CD4-positive, alpha-beta T cell (primary cell): Measurements from ENCODE around the gene STRBP. TPM values are rescaled to one million over a fixed set of nuclear protein-coding genes. Genes with fewer than 3 reads are reported as not detected.

ENCODE experiments used
- ATAC-seq: fragments of 200-7000 bp; cut with Tn5 transposase; one replicate; pipeline ENCODE4 v1.10.0; 2022; ENCODE audit warnings: mild to moderate bottlenecking; ENCODE audit not compliant: poor library complexity
- CTCF ChIA-PET: fragments of 350-600 bp; sonication (Branson Sonifier 250); formaldehyde crosslinking; loops from one replicate; lab custom pipeline; 2021; ENCODE audit warnings: antibody characterized with exemption, inconsistent platforms; lab: Charles Lee
- POLR2A ChIA-PET: fragments of 350-600 bp; sonication (Branson Sonifier 250); formaldehyde crosslinking; loops from one replicate; lab custom pipeline; 2021; ENCODE audit warnings: antibody characterized with exemption, inconsistent platforms; lab: Charles Lee
- DNase-seq, 14 experiments: peaks; one replicate each; pipeline ENCODE4 v3.0.0-alpha.2; 2013 to 2020; ENCODE audit warnings: mixed read lengths in 2 of 14
- H3K27ac ChIP-seq, 2 donors: one replicate each; pipeline versions ENCODE4 v1.5.1 to v1.7.0; 2013; ENCODE audit warnings: low read length in 2 of 2, low read depth in 1 of 2, mild to moderate bottlenecking in 1 of 2
- H3K27me3 ChIP-seq, 2 experiments: 1 replicate in 1 of 2; 2 replicates in 1 of 2; pipeline versions ENCODE4 v1.6.1 to v1.7.0; 2013; ENCODE audit warnings: low read length in 2 of 2, control low read depth in 1 of 2, mild to moderate bottlenecking in 1 of 2, moderate library complexity in 1 of 2; ENCODE audit not compliant: insufficient read depth in 2 of 2, control insufficient read depth in 1 of 2
- H3K36me3 ChIP-seq: one replicate; pipeline ENCODE4 v1.6.1; 2013; ENCODE audit warnings: low read length, control low read depth; ENCODE audit not compliant: insufficient read depth
- H3K4me1 ChIP-seq: one replicate; pipeline ENCODE4 v1.6.1; 2013; ENCODE audit warnings: low read length, control low read depth; ENCODE audit not compliant: insufficient read depth
- H3K4me3 ChIP-seq: one replicate; pipeline ENCODE4 v1.5.1; 2013; ENCODE audit warnings: mild to moderate bottlenecking, low read length, moderate library complexity
- H3K9me3 ChIP-seq, 2 experiments: 1 replicate in 1 of 2; 2 replicates in 1 of 2; pipeline versions ENCODE4 v1.6.1 to v1.7.0; 2013; ENCODE audit warnings: low read length in 2 of 2, mild to moderate bottlenecking in 2 of 2, control low read depth in 1 of 2, moderate library complexity in 1 of 2; ENCODE audit not compliant: control insufficient read depth in 1 of 2, insufficient read depth in 1 of 2
- H3K27ac Mint-ChIP-seq: one replicate; pipeline ENCODE4 v1.8.0; 2020; ENCODE audit warnings: mixed read lengths
- H3K27me3 Mint-ChIP-seq: one replicate; pipeline ENCODE4 v1.8.0; 2021; ENCODE audit warnings: mixed read lengths
- H3K36me3 Mint-ChIP-seq: one replicate; pipeline ENCODE4 v1.8.0; 2021; ENCODE audit warnings: low read depth, mixed read lengths
- H3K4me1 Mint-ChIP-seq: one replicate; pipeline ENCODE4 v1.8.0; 2021; ENCODE audit warnings: low read depth, mixed read lengths
- H3K4me3 Mint-ChIP-seq: one replicate; pipeline ENCODE4 v1.8.0; 2020; ENCODE audit warnings: mild to moderate bottlenecking, mixed read lengths
- H3K9me3 Mint-ChIP-seq: one replicate; pipeline ENCODE4 v1.8.0; 2020; ENCODE audit warnings: mixed read lengths
- CTCF ChIP-seq: fragments of 200-600 bp; IDR thresholded peaks from one replicate; pipeline ENCODE4 v1.8.0; 2022; ENCODE audit warnings: antibody characterized with exemption, mild to moderate bottlenecking
- intact Hi-C, 2 experiments: fragments of 100-400 bp; cut with DNase I in 1 of 2; cut with micrococcal nuclease in 1 of 2; formaldehyde crosslinking; loops; one replicate each; pipeline versions ENCODE4 v1.15.1 to v1.9.0; 2023 to 2025; cut with DNase I, micrococcal nuclease
- total RNA-seq, 174 experiments: library from RNA in 2 of 174; stranded (reverse) in 2 of 174; gene quantifications; one replicate each; pipeline ENCODE4 v1.2.3 and lab custom pipeline; 2021 to 2026

The STRBP gene
- total RNA-seq, 2 experiments from 2014 or later, result 10.9 to 12.0 TPM

- Mint-ChIP-seq H3K36me3 (peaks cover 5% of the 10 kb centered on the region), H3K4me1 (peaks cover 34% of the 10 kb centered on the region), H3K27me3 (no peaks in the 10 kb centered on the region), H3K9me3 (no peaks in the 10 kb centered on the region), H3K27ac (no peak overlapping the region), H3K4me3 (no peak overlapping the region)
- TF ChIP-seq CTCF, result no peak
- Histone ChIP-seq H3K9me3 (no peaks in the 10 kb centered on the region), H3K36me3 (no peaks in the 10 kb centered on the region), H3K4me3 (no peak overlapping the region), H3K4me1 (no peaks in the 10 kb centered on the region), H3K27me3 (no peaks in the 10 kb centered on the region), H3K27ac (no peak overlapping the region)
- ATAC-seq (no peak), DNase-seq (no peak)
- POLR2A ChIA-PET, result interaction anchor here (0.6 kb wide), 1 partner anchor 23 kb away, joined by 3 read pairs; no protein-coding TSS in a partner anchor
- intact Hi-C loops, result no loop called here
- CTCF ChIA-PET, result no interaction called here
Measured at GRCh38 chr9:123246534-123246933, 21.9 kb downstream of the STRBP start.

GRCh38 chr9:123239726-123240125, 28.7 kb downstream of the STRBP start:
- no peak overlapping the region for H3K27ac Mint-ChIP-seq
- H3K27ac ChIP-seq, result no peak overlapping the region
- TF ChIP-seq CTCF, result no peak
- no peak overlapping the region for H3K4me3 Mint-ChIP-seq
- no peak for ATAC-seq
- no peaks in the 10 kb centered on the region for H3K27me3 ChIP-seq
- no peaks in the 10 kb centered on the region for H3K36me3 ChIP-seq
- H3K36me3 Mint-ChIP-seq, result peaks cover 15% of the 10 kb centered on the region
- ChIA-PET CTCF (no interaction called here), POLR2A (no interaction called here)
- H3K9me3 Mint-ChIP-seq, result no peaks in the 10 kb centered on the region
- H3K9me3 ChIP-seq, result no peaks in the 10 kb centered on the region
- DNase-seq, result no peak
- H3K4me1 ChIP-seq, result no peaks in the 10 kb centered on the region
- H3K27me3 Mint-ChIP-seq, result no peaks in the 10 kb centered on the region
- intact Hi-C loops, result no loop called here
- no peak overlapping the region for H3K4me3 ChIP-seq
- peaks cover 45% of the 10 kb centered on the region for H3K4me1 Mint-ChIP-seq

- Histone ChIP-seq H3K4me3 (no peak overlapping the region), H3K27ac (no peak overlapping the region), H3K27me3 (no peaks in the 10 kb centered on the region), H3K9me3 (no peaks in the 10 kb centered on the region), H3K36me3 (no peaks in the 10 kb centered on the region), H3K4me1 (no peaks in the 10 kb centered on the region)
- peaks cover 15% of the 10 kb centered on the region for H3K36me3 Mint-ChIP-seq
- TF ChIP-seq CTCF, result no peak
- intact Hi-C loops, result no loop called here
- no peaks in the 10 kb centered on the region for H3K9me3 Mint-ChIP-seq
- H3K4me3 Mint-ChIP-seq, result no peak overlapping the region
- H3K4me1 Mint-ChIP-seq, result peaks cover 40% of the 10 kb centered on the region
- H3K27ac Mint-ChIP-seq, result no peak overlapping the region
- ChIA-PET POLR2A (interaction anchor here (0.9 kb wide), 1 partner anchor 13 kb away, joined by 3 read pairs; no protein-coding TSS in a partner anchor), CTCF (interaction anchor here (1.2 kb wide), 1 partner anchor 20 kb away, joined by 3 read pairs; no protein-coding TSS in a partner anchor)
- no peak for ATAC-seq
- DNase-seq, result no peak
- H3K27me3 Mint-ChIP-seq, result no peaks in the 10 kb centered on the region
Measured at GRCh38 chr9:123238365-123238764, 30.0 kb downstream of the STRBP start.
